HL-60 (cell line): Measurements from ENCODE around the gene TPST2.

ENCODE experiments used
- DNase-seq, 2 experiments: peaks; one replicate each; pipeline ENCODE4 v3.0.0-alpha.2; 2010 to 2020; ENCODE audit warnings: low read depth in 1 of 2, low spot score in 1 of 2
- H3K27ac ChIP-seq: fragments of 250-450 bp; sonication (Bioruptor Pico); replicated peaks from 2 replicates; pipeline ENCODE4 v1.5.1; 2020; ENCODE audit warnings: mild to moderate bottlenecking, moderate library complexity
- H3K27me3 ChIP-seq: fragments of 250-450 bp; sonication (Bioruptor Pico); 2 replicates; pipeline ENCODE4 v1.5.1; 2021; ENCODE audit warnings: mild to moderate bottlenecking, moderate library complexity; ENCODE audit not compliant: insufficient read depth, poor library complexity, severe bottlenecking
- H3K4me3 ChIP-seq: replicated peaks from 2 replicates; pipeline ENCODE4 v1.5.1; 2011; ENCODE audit warnings: mild to moderate bottlenecking, control low read depth, low read length; ENCODE audit not compliant: insufficient read depth
- CTCF ChIP-seq: IDR thresholded peaks from one replicate; pipeline ENCODE4 v1.5.1; 2011; ENCODE audit warnings: low read length, control low read depth, inconsistent platforms; ENCODE audit not compliant: insufficient read depth
- GABPA ChIP-seq: IDR thresholded peaks from 2 replicates; pipeline ENCODE4 v1.6.1; 2012; ENCODE audit warnings: low read depth
- POLR2AphosphoS5 ChIP-seq: IDR thresholded peaks from 2 replicates; pipeline ENCODE4 v1.6.1; 2012; ENCODE audit warnings: low read depth
- REST ChIP-seq: IDR thresholded peaks from 2 replicates; pipeline ENCODE4 v1.6.1; 2012; ENCODE audit warnings: low read depth; ENCODE audit not compliant: insufficient replicate concordance
- SPI1 ChIP-seq: IDR thresholded peaks from 2 replicates; pipeline ENCODE4 v1.6.1; 2012; ENCODE audit warnings: low read depth, mild to moderate bottlenecking, borderline replicate concordance

Gene TPST2

GRCh38 chr22:26479043-26479791, 110.7 kb downstream of the TPST2 start:
- Histone ChIP-seq H3K27ac (peak overlapping the region; percentile 91), H3K4me3 (peak overlapping the region; percentile 40), H3K27me3 (no peaks in the 10 kb centered on the region)
- no peak for TF ChIP-seq REST
- TF ChIP-seq CTCF, result no peak
- no peak for TF ChIP-seq GABPA
- peak; percentile 4; the same call in 1 of the 2 replicates for TF ChIP-seq POLR2AphosphoS5
- no peak for TF ChIP-seq SPI1
- peak in 1 of 2 experiments; percentile 27 for DNase-seq

GRCh38 chr22:26477341-26477731, 112.6 kb downstream of the TPST2 start:
- H3K4me3 ChIP-seq, result no peak overlapping the region
- no peak for DNase-seq
- TF ChIP-seq POLR2AphosphoS5 (no peak), SPI1 (no peak), REST (no peak), CTCF (no peak), GABPA (no peak)
- H3K27ac ChIP-seq, result peak overlapping the region; percentile 2; the same call in 1 of the 2 replicates
- H3K27me3 ChIP-seq, result no peaks in the 10 kb centered on the region

- H3K4me3 ChIP-seq, result no peak overlapping the region
- peak overlapping the region; percentile 29 for H3K27ac ChIP-seq
- peak; percentile 61 to 74 for DNase-seq
- 0 out of 2 replicates have a peak, but pooled peaks have one; percentile 12 for TF ChIP-seq SPI1
- no peak for TF ChIP-seq GABPA
- TF ChIP-seq POLR2AphosphoS5, result 0 out of 2 replicates have a peak, but pooled peaks have one; percentile 22
- TF ChIP-seq REST, result peak; percentile 26
- no peak for TF ChIP-seq CTCF
- H3K27me3 ChIP-seq, result no peaks in the 10 kb centered on the region
These were observed 113.1 kb downstream of the TPST2 start for GRCh38 chr22:26476705-26477340.
